HL-60 (cell line): ENCODE measurements around the gene SHLD1.

Experiments used
- DNase-seq, 2 experiments: peaks; one replicate each; pipeline ENCODE4 v3.0.0-alpha.2; 2010 to 2020; ENCODE audit warnings: low read depth in 1 of 2, low spot score in 1 of 2
- H3K27ac ChIP-seq: fragments of 250-450 bp; sonication (Bioruptor Pico); replicated peaks from 2 replicates; pipeline ENCODE4 v1.5.1; 2020; ENCODE audit warnings: mild to moderate bottlenecking, moderate library complexity
- H3K27me3 ChIP-seq: fragments of 250-450 bp; sonication (Bioruptor Pico); 2 replicates; pipeline ENCODE4 v1.5.1; 2021; ENCODE audit warnings: mild to moderate bottlenecking, moderate library complexity; ENCODE audit not compliant: insufficient read depth, poor library complexity, severe bottlenecking
- H3K4me3 ChIP-seq: replicated peaks from 2 replicates; pipeline ENCODE4 v1.5.1; 2011; ENCODE audit warnings: mild to moderate bottlenecking, control low read depth, low read length; ENCODE audit not compliant: insufficient read depth
- CTCF ChIP-seq: IDR thresholded peaks from one replicate; pipeline ENCODE4 v1.5.1; 2011; ENCODE audit warnings: low read length, control low read depth, inconsistent platforms; ENCODE audit not compliant: insufficient read depth
- GABPA ChIP-seq: IDR thresholded peaks from 2 replicates; pipeline ENCODE4 v1.6.1; 2012; ENCODE audit warnings: low read depth
- POLR2AphosphoS5 ChIP-seq: IDR thresholded peaks from 2 replicates; pipeline ENCODE4 v1.6.1; 2012; ENCODE audit warnings: low read depth
- SPI1 ChIP-seq: IDR thresholded peaks from 2 replicates; pipeline ENCODE4 v1.6.1; 2012; ENCODE audit warnings: low read depth, mild to moderate bottlenecking, borderline replicate concordance
- TF ChIP-seq, protein P1 (sequence below): IDR thresholded peaks from 2 replicates; pipeline ENCODE4 v1.6.1; 2012; ENCODE audit warnings: low read depth; ENCODE audit not compliant: insufficient replicate concordance

The SHLD1 gene

GRCh38 chr20:5811746-5812145 is 61.5 kb downstream of the SHLD1 start:
- Histone ChIP-seq H3K27me3 (no peaks in the 10 kb centered on the region), H3K27ac (no peak overlapping the region), H3K4me3 (no peak overlapping the region)
- no peak for DNase-seq
- no peak for TF ChIP-seq GABPA
- TF ChIP-seq POLR2AphosphoS5: no peak
- no peak for TF ChIP-seq SPI1
- TF ChIP-seq CTCF: no peak
- TF ChIP-seq, protein P1, sequence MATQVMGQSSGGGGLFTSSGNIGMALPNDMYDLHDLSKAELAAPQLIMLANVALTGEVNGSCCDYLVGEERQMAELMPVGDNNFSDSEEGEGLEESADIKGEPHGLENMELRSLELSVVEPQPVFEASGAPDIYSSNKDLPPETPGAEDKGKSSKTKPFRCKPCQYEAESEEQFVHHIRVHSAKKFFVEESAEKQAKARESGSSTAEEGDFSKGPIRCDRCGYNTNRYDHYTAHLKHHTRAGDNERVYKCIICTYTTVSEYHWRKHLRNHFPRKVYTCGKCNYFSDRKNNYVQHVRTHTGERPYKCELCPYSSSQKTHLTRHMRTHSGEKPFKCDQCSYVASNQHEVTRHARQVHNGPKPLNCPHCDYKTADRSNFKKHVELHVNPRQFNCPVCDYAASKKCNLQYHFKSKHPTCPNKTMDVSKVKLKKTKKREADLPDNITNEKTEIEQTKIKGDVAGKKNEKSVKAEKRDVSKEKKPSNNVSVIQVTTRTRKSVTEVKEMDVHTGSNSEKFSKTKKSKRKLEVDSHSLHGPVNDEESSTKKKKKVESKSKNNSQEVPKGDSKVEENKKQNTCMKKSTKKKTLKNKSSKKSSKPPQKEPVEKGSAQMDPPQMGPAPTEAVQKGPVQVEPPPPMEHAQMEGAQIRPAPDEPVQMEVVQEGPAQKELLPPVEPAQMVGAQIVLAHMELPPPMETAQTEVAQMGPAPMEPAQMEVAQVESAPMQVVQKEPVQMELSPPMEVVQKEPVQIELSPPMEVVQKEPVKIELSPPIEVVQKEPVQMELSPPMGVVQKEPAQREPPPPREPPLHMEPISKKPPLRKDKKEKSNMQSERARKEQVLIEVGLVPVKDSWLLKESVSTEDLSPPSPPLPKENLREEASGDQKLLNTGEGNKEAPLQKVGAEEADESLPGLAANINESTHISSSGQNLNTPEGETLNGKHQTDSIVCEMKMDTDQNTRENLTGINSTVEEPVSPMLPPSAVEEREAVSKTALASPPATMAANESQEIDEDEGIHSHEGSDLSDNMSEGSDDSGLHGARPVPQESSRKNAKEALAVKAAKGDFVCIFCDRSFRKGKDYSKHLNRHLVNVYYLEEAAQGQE: no peak

GRCh38 chr20:5818346-5818681 is 68.1 kb downstream of the SHLD1 start:
- Histone ChIP-seq H3K27me3 (no peaks in the 10 kb centered on the region), H3K4me3 (no peak overlapping the region), H3K27ac (no peak overlapping the region)
- DNase-seq: no peak
- TF ChIP-seq POLR2AphosphoS5: no peak
- TF ChIP-seq GABPA: no peak
- no peak for TF ChIP-seq SPI1
- no peak for TF ChIP-seq CTCF
- TF ChIP-seq, protein P1: no peak

- Histone ChIP-seq H3K27me3 (no peaks in the 10 kb centered on the region), H3K4me3 (no peak overlapping the region), H3K27ac (no peak overlapping the region)
- TF ChIP-seq GABPA (no peak), POLR2AphosphoS5 (no peak), SPI1 (no peak), CTCF (no peak)
- TF ChIP-seq, protein P1: no peak
- DNase-seq: no peak
Observed at GRCh38 chr20:5820738-5821137, 70.5 kb downstream of the SHLD1 start.
